Activated CD8-positive, alpha-beta T cell treated with anti-CD3 and anti-CD28 coated beads for 36 hours (primary cell): ENCODE data around the gene DDR2. TPM values are rescaled to one million over a fixed set of nuclear protein-coding genes. Genes with fewer than 3 reads are reported as not detected.

Experiments used
- ATAC-seq: fragments of 200-7000 bp; cut with Tn5 transposase; one replicate; pipeline ENCODE4 v1.10.0; 2021; ENCODE audit warnings: mild to moderate bottlenecking, moderate library complexity
- CTCF ChIA-PET: fragments of 350-600 bp; sonication (Branson Sonifier 250); formaldehyde crosslinking; loops from one replicate; lab custom pipeline; 2021; ENCODE audit warnings: antibody characterized with exemption; lab: Charles Lee
- POLR2A ChIA-PET: fragments of 350-600 bp; sonication (Branson Sonifier 250); formaldehyde crosslinking; loops from one replicate; lab custom pipeline; 2021; ENCODE audit warnings: antibody characterized with exemption; lab: Charles Lee
- DNase-seq: peaks from one replicate; pipeline ENCODE4 v3.0.0-alpha.2; 2020
- H3K27ac Mint-ChIP-seq: one replicate; pipeline ENCODE4 v1.8.0; 2021; ENCODE audit warnings: mild to moderate bottlenecking, mixed read lengths
- H3K27me3 Mint-ChIP-seq: one replicate; pipeline ENCODE4 v1.8.0; 2021; ENCODE audit warnings: mixed read lengths
- H3K36me3 Mint-ChIP-seq: one replicate; pipeline ENCODE4 v1.8.0; 2021; ENCODE audit warnings: low read depth, mixed read lengths
- H3K4me1 Mint-ChIP-seq: one replicate; pipeline ENCODE4 v1.8.0; 2021; ENCODE audit warnings: low read depth, mixed read lengths
- H3K4me3 Mint-ChIP-seq: one replicate; pipeline ENCODE4 v1.8.0; 2021; ENCODE audit warnings: mild to moderate bottlenecking, moderate library complexity, mixed read lengths
- H3K9me3 Mint-ChIP-seq: one replicate; pipeline ENCODE4 v1.8.0; 2021; ENCODE audit warnings: mixed read lengths
- CTCF ChIP-seq: fragments of 200-600 bp; IDR thresholded peaks from one replicate; pipeline ENCODE4 v1.8.0; 2022; ENCODE audit warnings: antibody characterized with exemption, mild to moderate bottlenecking
- intact Hi-C: fragments of 100-400 bp; cut with micrococcal nuclease; formaldehyde crosslinking; loops from one replicate; pipeline ENCODE4 v1.10.0; 2022
- total RNA-seq, 2 experiments: library from RNA; stranded (reverse); gene quantifications; one replicate each; pipeline ENCODE4 v1.2.3, GENCODE V29; 2021

DDR2 gene
- total RNA-seq, 2 experiments from 2014 or later: 0.31 to 0.45 TPM

- ChIA-PET POLR2A (no interaction called here), CTCF (no interaction called here)
- Mint-ChIP-seq H3K27me3 (peaks cover 2% of the 10 kb centered on the region), H3K36me3 (no peaks in the 10 kb centered on the region), H3K4me1 (no peaks in the 10 kb centered on the region), H3K9me3 (no peaks in the 10 kb centered on the region), H3K4me3 (no peak overlapping the region), H3K27ac (no peak overlapping the region)
- DNase-seq (no peak), ATAC-seq (no peak)
- intact Hi-C loops: no loop called here
- no peak for TF ChIP-seq CTCF
These were observed 67.1 kb downstream of the DDR2 start for GRCh38 chr1:162699366-162699765.

- no peaks in the 10 kb centered on the region for H3K36me3 Mint-ChIP-seq
- no peaks in the 10 kb centered on the region for H3K4me1 Mint-ChIP-seq
- ChIA-PET CTCF (no interaction called here), POLR2A (no interaction called here)
- no peak for TF ChIP-seq CTCF
- no peak overlapping the region for H3K27ac Mint-ChIP-seq
- intact Hi-C loops: no loop called here
- H3K4me3 Mint-ChIP-seq: no peak overlapping the region
- peaks cover 1% of the 10 kb centered on the region for H3K27me3 Mint-ChIP-seq
- ATAC-seq (no peak), DNase-seq (no peak)
- no peaks in the 10 kb centered on the region for H3K9me3 Mint-ChIP-seq
These were observed 67.9 kb downstream of the DDR2 start for GRCh38 chr1:162700131-162700530.

GRCh38 chr1:162701286-162701685, 69.0 kb downstream of the DDR2 start:
- intact Hi-C loops: no loop called here
- CTCF ChIA-PET: interaction anchor here (0.6 to 1.0 kb wide), 3 partner anchors 14 to 157 kb away, joined by 3 to 4 read pairs (median 3); no protein-coding TSS in a partner anchor

GRCh38 chr1:162702628-162703027, 70.4 kb downstream of the DDR2 start:
- Mint-ChIP-seq H3K36me3 (no peaks in the 10 kb centered on the region), H3K4me1 (no peaks in the 10 kb centered on the region), H3K4me3 (no peak overlapping the region), H3K27ac (no peak overlapping the region), H3K27me3 (no peaks in the 10 kb centered on the region), H3K9me3 (no peaks in the 10 kb centered on the region)
- ChIA-PET POLR2A (no interaction called here), CTCF (no interaction called here)
- intact Hi-C loops: no loop called here
- no peak for TF ChIP-seq CTCF
- DNase-seq: no peak
- ATAC-seq: no peak

More at GRCh38 chr1:162701286-162701685, 69.0 kb downstream of the DDR2 start:
- H3K27me3 Mint-ChIP-seq: peaks cover 1% of the 10 kb centered on the region
- no peaks in the 10 kb centered on the region for H3K9me3 Mint-ChIP-seq
- no peak overlapping the region for H3K4me3 Mint-ChIP-seq
- DNase-seq (no peak), ATAC-seq (no peak)
- POLR2A ChIA-PET: no interaction called here
- TF ChIP-seq CTCF: no peak
- no peak overlapping the region for H3K27ac Mint-ChIP-seq
- H3K36me3 Mint-ChIP-seq: no peaks in the 10 kb centered on the region
- no peaks in the 10 kb centered on the region for H3K4me1 Mint-ChIP-seq

GRCh38 chr1:162703708-162704107, 71.4 kb downstream of the DDR2 start:
- ChIA-PET POLR2A (no interaction called here), CTCF (no interaction called here)
- H3K4me3 Mint-ChIP-seq: no peak overlapping the region
- DNase-seq (no peak), ATAC-seq (no peak)
- intact Hi-C loops: no loop called here
- no peaks in the 10 kb centered on the region for H3K4me1 Mint-ChIP-seq
- H3K36me3 Mint-ChIP-seq: no peaks in the 10 kb centered on the region
- no peak for TF ChIP-seq CTCF
- no peaks in the 10 kb centered on the region for H3K9me3 Mint-ChIP-seq
- no peak overlapping the region for H3K27ac Mint-ChIP-seq
- H3K27me3 Mint-ChIP-seq: no peaks in the 10 kb centered on the region
